Chondrocyte (in vitro differentiated cells): ENCODE measurements around the gene TFAP2D. TPM values are rescaled to one million over a fixed set of nuclear protein-coding genes. Genes with fewer than 3 reads are reported as not detected.

Source experiments
- DNase-seq: peaks from one replicate; pipeline ENCODE4 v3.0.0; 2021; ENCODE audit warnings: mixed read lengths, low spot score
- H3K27ac Mint-ChIP-seq: one replicate; pipeline ENCODE4 v1.8.0; 2021; ENCODE audit warnings: mild to moderate bottlenecking, moderate library complexity, mixed read lengths; ENCODE audit not compliant: unreplicated experiment
- H3K27me3 Mint-ChIP-seq: 2 replicates; pipeline ENCODE4 v1.8.0; 2021; ENCODE audit warnings: low read depth, mixed read lengths
- H3K36me3 Mint-ChIP-seq: 2 replicates; pipeline ENCODE4 v1.8.0; 2021; ENCODE audit warnings: low read depth, mixed read lengths
- H3K4me1 Mint-ChIP-seq: 2 replicates; pipeline ENCODE4 v1.8.0; 2021; ENCODE audit warnings: low read depth, mild to moderate bottlenecking, mixed read lengths
- H3K4me3 Mint-ChIP-seq: one replicate; pipeline ENCODE4 v1.8.0; 2021; ENCODE audit warnings: mild to moderate bottlenecking, moderate library complexity, mixed read lengths; ENCODE audit not compliant: unreplicated experiment
- H3K9me3 Mint-ChIP-seq: 2 replicates; pipeline ENCODE4 v1.8.0; 2021; ENCODE audit warnings: low read depth, mixed read lengths
- total RNA-seq: library from RNA; stranded (reverse); gene quantifications from 3 replicates; pipeline ENCODE4 v1.2.1, GENCODE V29; 2021
- TF ChIP-seq, protein P1 (sequence below): fragments of 200-600 bp; sonication (generic); IDR thresholded peaks from 2 replicates; pipeline ENCODE4 v1.5.0; 2021; ENCODE audit warnings: antibody characterized with exemption, mild to moderate bottlenecking, moderate library complexity

Gene TFAP2D
- total RNA-seq, 1 donor from 2014 or later, result not detected

DNA sequence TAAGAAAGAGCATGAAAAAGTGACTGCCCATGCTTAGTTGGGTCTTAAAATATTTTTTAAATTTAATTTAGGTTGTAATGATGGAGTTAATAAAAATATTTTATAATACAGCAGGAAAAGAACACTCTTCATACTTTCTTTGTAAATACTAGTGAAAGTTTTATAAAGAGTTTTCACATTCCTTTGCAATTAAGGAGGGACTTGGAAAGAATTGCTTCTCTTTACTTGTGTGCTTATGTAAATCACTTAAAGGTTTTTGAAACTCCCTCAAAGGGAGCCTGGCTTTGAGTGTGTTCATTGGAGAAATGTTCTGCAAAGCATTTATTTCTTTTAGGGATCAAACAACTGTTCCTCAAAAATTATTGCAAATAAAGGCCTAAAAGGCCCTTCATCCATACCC is 93.7 kb downstream of the TFAP2D start:
- H3K4me3 Mint-ChIP-seq, result no peak overlapping the region
- peaks cover 7% of the 10 kb centered on the region for H3K27me3 Mint-ChIP-seq
- no peaks in the 10 kb centered on the region for H3K4me1 Mint-ChIP-seq
- TF ChIP-seq, protein P1, sequence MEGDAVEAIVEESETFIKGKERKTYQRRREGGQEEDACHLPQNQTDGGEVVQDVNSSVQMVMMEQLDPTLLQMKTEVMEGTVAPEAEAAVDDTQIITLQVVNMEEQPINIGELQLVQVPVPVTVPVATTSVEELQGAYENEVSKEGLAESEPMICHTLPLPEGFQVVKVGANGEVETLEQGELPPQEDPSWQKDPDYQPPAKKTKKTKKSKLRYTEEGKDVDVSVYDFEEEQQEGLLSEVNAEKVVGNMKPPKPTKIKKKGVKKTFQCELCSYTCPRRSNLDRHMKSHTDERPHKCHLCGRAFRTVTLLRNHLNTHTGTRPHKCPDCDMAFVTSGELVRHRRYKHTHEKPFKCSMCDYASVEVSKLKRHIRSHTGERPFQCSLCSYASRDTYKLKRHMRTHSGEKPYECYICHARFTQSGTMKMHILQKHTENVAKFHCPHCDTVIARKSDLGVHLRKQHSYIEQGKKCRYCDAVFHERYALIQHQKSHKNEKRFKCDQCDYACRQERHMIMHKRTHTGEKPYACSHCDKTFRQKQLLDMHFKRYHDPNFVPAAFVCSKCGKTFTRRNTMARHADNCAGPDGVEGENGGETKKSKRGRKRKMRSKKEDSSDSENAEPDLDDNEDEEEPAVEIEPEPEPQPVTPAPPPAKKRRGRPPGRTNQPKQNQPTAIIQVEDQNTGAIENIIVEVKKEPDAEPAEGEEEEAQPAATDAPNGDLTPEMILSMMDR, result no peak
- H3K27ac Mint-ChIP-seq, result no peak overlapping the region
- peaks cover 4% of the 10 kb centered on the region for H3K9me3 Mint-ChIP-seq
- DNase-seq, result no peak
- H3K36me3 Mint-ChIP-seq, result no peaks in the 10 kb centered on the region

DNA sequence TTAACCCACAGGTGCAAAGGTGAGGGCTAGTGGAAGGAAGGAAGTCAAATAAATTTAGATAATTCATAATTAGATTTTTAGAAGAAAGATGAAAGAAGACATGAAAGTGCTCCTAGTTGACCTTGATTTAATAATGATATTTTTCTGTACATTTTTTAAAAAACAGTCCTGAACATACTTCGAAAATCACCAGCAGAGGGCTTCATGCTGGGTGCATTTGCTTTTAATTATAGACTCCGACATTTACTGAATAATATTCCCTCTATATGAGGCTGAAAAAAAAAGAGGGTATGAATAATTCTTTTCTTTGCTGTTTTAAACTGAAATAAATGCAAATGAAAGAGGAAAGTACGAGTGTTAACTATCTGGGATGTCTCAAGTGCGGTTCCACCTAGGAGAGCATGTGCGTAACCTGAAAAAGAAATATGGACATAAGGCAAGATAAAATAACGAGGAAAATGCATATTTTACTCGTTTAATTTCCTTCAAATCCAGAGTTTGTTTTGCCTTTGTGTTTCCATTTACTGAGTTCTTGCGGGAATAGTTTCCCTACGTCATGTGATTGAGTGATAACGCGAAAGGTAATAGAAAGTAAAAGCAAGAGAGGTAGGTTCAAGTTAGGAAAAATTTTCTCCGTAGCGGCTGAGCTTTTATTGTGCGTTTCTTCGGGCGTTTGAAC is 102.2 kb downstream of the TFAP2D start:
- H3K4me3 Mint-ChIP-seq, result peak overlapping the region; percentile 85
- peaks cover 3% of the 10 kb centered on the region for H3K27me3 Mint-ChIP-seq
- H3K4me1 Mint-ChIP-seq, result peaks cover 29% of the 10 kb centered on the region
- H3K9me3 Mint-ChIP-seq, result no peaks in the 10 kb centered on the region
- TF ChIP-seq, protein P1, result peak; percentile 78
- H3K27ac Mint-ChIP-seq, result peak overlapping the region; percentile 65
- no peak for DNase-seq
- H3K36me3 Mint-ChIP-seq, result no peaks in the 10 kb centered on the region

DNA sequence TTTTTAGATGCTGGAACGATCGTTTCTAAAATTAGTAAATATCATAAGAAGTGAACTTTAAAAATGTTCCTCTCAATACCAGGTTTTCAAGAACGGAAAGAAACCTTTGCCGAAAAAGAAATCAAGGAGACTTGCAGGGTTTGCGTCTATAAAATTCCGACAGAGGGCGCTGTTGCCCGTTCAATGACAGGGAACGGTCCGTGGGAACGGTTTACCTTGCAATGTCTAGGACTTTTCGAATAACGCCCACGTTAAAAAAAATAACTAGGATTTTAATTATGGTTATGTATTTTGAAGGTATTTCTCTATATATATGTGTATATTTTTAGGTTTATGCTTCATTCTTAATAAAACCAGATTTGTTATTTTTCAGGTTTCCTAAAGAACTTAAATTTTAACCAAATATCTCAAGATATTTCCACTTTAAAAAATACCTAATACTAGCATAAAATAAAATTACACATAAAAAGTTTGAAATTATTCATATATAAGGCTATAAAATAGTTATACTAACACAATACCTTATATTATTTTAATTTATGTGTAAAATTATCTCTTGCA is 102.9 kb downstream of the TFAP2D start:
- DNase-seq, result no peak
- Mint-ChIP-seq H3K9me3 (no peaks in the 10 kb centered on the region), H3K27me3 (peaks cover 3% of the 10 kb centered on the region), H3K36me3 (no peaks in the 10 kb centered on the region), H3K4me3 (peak overlapping the region; percentile 85), H3K27ac (peak overlapping the region; percentile 65), H3K4me1 (peaks cover 35% of the 10 kb centered on the region)
- TF ChIP-seq, protein P1, result peak; percentile 79

DNA sequence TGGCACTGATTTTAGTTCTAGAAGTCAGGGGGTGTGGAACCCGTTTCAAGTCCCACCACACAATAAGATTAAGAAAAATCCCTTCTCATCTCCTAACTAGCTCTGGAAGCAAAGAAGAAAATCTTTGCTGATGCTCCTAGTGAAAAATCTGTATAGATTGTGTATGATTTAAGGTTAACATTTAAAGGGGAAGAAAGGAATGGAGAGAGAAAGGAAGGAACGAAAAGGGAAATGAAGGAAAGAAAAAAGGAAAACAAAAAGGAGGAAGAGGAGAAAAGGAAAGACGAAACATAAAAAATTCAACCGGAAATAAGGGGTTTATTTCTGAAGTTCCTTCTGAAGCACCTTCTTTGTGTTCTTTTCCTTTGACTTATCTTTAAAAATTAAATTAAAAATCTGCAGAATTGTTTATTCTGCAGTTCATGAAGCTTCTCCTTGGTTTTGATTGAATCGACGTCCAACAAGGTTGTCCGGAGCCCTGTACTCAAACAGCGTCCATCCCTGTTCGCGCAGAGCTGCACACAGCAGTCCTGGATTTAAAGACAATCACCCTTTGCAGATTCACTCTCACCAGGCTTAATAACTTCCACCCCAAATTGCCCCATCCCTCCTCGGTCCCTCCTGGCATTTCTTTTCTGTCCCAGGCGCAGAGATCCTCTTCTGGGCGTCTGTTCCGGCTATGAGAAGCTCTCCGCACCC is 103.8 kb downstream of the TFAP2D start:
- TF ChIP-seq, protein P1, result no peak
- H3K4me1 Mint-ChIP-seq, result peaks cover 42% of the 10 kb centered on the region
- H3K9me3 Mint-ChIP-seq, result no peaks in the 10 kb centered on the region
- no peaks in the 10 kb centered on the region for H3K36me3 Mint-ChIP-seq
- peak overlapping the region; percentile 69 for H3K4me3 Mint-ChIP-seq
- no peak for DNase-seq
- peaks cover 5% of the 10 kb centered on the region for H3K27me3 Mint-ChIP-seq
- H3K27ac Mint-ChIP-seq, result peak overlapping the region; percentile 91

DNA sequence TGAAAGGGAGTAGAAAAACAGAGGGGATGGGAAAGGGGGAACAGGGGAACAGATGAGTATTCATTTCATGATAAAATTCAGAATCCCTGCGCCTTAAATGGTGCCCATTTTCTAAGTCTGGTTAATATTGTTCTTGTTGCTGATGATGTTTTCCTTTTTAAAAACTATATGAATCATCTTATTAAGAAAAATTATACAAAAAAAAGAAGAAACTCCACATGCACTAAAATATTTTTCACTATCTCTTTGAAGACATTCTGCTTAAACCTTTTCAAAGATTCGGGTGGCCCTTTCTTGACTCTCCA is 104.3 kb downstream of the TFAP2D start:
- Mint-ChIP-seq H3K9me3 (no peaks in the 10 kb centered on the region), H3K4me3 (peak overlapping the region; percentile 69), H3K36me3 (no peaks in the 10 kb centered on the region), H3K27me3 (peaks cover 5% of the 10 kb centered on the region), H3K27ac (peak overlapping the region; percentile 91), H3K4me1 (peaks cover 47% of the 10 kb centered on the region)
- TF ChIP-seq, protein P1, result no peak
- DNase-seq, result no peak
